Stimulated activated CD8-positive, alpha-beta memory T cell treated with anti-CD3 and anti-CD28 coated beads, Interleukin-4, amount 100 ng/mL, for 48 hours (primary cell): Measurements from ENCODE around the gene ICE1.
"Not testable (repeated sequence)": the region's sequence is repeated elsewhere in the genome, so short reads cannot be mapped to it uniquely, and the experiment has no call there.

Experiments
- DNase-seq: peaks from one replicate; pipeline ENCODE4 v3.0.0-alpha.2; 2020

Gene ICE1

GRCh38 chr5:5401095-5401494 lies 21.4 kb upstream of the ICE1 start:
- no peak for DNase-seq

- DNase-seq = no peak
These were observed 18.7 kb upstream of the ICE1 start for GRCh38 chr5:5403741-5404140.

- DNase-seq = no peak
These were observed 18.1 kb upstream of the ICE1 start for GRCh38 chr5:5404381-5404780.

- DNase-seq = no peak
These were observed 17.0 kb upstream of the ICE1 start for GRCh38 chr5:5405441-5405840.

- DNase-seq = no peak
These were observed 14.6 kb upstream of the ICE1 start for GRCh38 chr5:5407924-5408323.

- DNase-seq = peak; percentile 32
These were observed 13.2 kb upstream of the ICE1 start for GRCh38 chr5:5409151-5409810.

- not testable (repeated sequence) for DNase-seq
These were observed 8.6 kb upstream of the ICE1 start for GRCh38 chr5:5413856-5414255.

- no peak for DNase-seq
These were observed 7.5 kb upstream of the ICE1 start for GRCh38 chr5:5414999-5415398.

- no peak for DNase-seq
These were observed 5.7 kb upstream of the ICE1 start for GRCh38 chr5:5416733-5417132.

- DNase-seq = no peak
These were observed 4.5 kb upstream of the ICE1 start for GRCh38 chr5:5418006-5418405.

- no peak for DNase-seq
These were observed 3.7 kb upstream of the ICE1 start for GRCh38 chr5:5418764-5419163.

- no peak for DNase-seq
These were observed 2.9 kb upstream of the ICE1 start for GRCh38 chr5:5419291-5420210.

- DNase-seq = no peak
These were observed 2.2 kb upstream of the ICE1 start for GRCh38 chr5:5420251-5420650.

GRCh38 chr5:5421149-5421960 lies 1.1 kb upstream of the ICE1 start:
- peak; percentile 37 for DNase-seq

- DNase-seq = no peak
These were observed 490 bp downstream of the ICE1 start for GRCh38 chr5:5422819-5423515.

- DNase-seq = no peak
These were observed 1.1 kb downstream of the ICE1 start for GRCh38 chr5:5423586-5423985.

GRCh38 chr5:5424736-5425135 lies 2.3 kb downstream of the ICE1 start:
- DNase-seq = peak; percentile 59

GRCh38 chr5:5430136-5430535 lies 7.7 kb downstream of the ICE1 start:
- no peak for DNase-seq

- no peak for DNase-seq
These were observed 9.7 kb downstream of the ICE1 start for GRCh38 chr5:5432020-5432707.

- no peak for DNase-seq
These were observed 13.8 kb downstream of the ICE1 start for GRCh38 chr5:5436203-5436760.

- no peak for DNase-seq
These were observed 15.0 kb downstream of the ICE1 start for GRCh38 chr5:5437227-5438172.
